NCI-H524 treated with DMSO at 0.1 percent for 48 hours (cell line): ENCODE results near the gene SENP1.

ENCODE experiments used
- DNase-seq: peaks from one replicate; lab custom pipeline; 2025; lab: John Stamatoyannopoulos, UW

Gene SENP1

DNA sequence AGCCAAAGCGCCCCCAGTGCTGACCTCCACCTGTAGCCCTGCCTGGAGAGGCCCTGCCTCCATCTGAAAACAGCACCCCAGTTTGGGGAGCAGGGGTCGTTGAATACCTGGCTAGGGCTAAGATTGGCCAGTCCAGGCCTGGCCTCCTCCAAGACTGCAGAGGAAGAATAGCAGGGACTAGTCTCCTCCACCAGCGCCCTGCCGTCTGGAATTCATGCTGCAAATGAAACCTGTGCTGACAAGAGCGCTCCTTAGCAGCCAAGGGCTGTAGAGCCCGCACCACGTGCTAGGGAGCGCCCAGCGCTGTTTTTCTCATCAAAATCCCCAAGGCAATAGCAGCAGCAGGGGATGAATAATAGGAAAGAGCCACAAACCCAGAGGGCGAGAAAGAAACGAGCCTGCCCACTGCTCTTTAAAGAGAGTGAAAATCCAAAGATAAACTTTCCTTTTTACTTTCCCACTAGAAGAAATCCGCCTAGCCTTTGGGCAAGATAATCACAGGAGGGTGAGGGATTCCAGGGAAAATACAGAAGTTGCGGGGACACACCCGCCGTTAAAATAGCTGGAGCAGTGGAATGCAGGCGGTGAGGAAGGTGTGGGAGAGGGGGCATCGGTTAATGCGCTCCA lies 104.9 kb downstream of the SENP1 start:
- DNase-seq: no peak

- DNase-seq: no peak
Observed at GRCh38 chr12:47999816-48000215, 106.1 kb downstream of the SENP1 start.

DNA sequence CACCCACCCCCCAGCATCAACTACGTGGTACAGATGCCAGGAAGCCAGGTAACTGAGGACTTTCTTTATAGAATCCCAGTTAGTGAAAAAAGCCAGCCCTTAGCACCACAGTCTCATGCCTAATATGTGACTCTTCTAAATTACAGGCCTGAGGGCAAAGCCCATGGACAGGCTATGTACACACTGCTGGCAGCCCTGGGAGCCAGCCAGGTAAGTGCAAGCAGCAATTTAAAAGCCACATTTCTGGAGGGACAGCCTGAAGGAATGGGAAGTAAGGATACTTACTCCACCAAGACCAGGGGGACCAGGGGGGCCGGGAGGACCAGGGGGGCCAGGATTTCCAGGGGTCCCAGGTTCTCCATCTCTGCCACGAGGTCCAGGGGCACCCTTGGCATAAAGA lies 108.6 kb downstream of the SENP1 start:
- no peak for DNase-seq

DNA sequence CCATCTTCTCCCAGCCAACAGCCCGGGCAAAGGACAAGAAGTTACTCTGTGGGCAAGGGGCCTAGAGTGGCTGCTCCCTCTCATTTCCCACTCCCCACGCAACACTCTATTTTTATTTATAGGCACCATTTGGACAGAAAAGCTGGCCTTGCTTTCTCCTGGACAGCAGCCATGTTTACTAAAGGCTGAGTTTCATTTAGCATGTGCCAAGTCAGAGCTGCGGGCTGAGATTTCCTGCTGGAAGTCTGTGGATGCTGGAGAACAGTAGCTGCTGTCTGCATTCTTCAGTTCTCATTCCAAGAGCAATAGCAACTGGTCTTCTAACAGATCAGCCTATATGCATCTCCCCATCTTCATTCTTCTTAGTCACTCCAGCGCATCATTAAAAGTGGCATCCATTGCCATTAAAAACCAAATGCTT lies 109.9 kb downstream of the SENP1 start:
- DNase-seq: no peak

GRCh38 chr12:47993491-47993890 lies 112.4 kb downstream of the SENP1 start:
- no peak for DNase-seq
